HepG2 (cell line): ENCODE data around the gene INHA. TPM values are rescaled to one million over a fixed set of nuclear protein-coding genes. Genes with fewer than 3 reads are reported as not detected.

Source experiments
- DBP ChIP-seq: sonication (generic); formaldehyde crosslinking; IDR thresholded peaks from 2 replicates; pipeline ENCODE4 v1.4.0; 2020; ENCODE audit warnings: missing genetic modification reagents; ENCODE audit errors: not compliant biosample characterization
- DZIP1 ChIP-seq: sonication (generic); formaldehyde crosslinking; IDR thresholded peaks from 2 replicates; pipeline ENCODE4 v1.5.0; 2020; ENCODE audit warnings: mild to moderate bottlenecking, missing genetic modification reagents
- FOXK1 ChIP-seq: sonication (generic); formaldehyde crosslinking; IDR thresholded peaks from 2 replicates; pipeline ENCODE4 v1.4.0; 2020; ENCODE audit warnings: low read depth, missing genetic modification reagents, borderline replicate concordance
- GLI4 ChIP-seq: sonication (generic); formaldehyde crosslinking; IDR thresholded peaks from 2 replicates; pipeline ENCODE4 v1.5.1; 2020; ENCODE audit warnings: missing genetic modification reagents, mild to moderate bottlenecking, moderate library complexity, borderline replicate concordance
- HCFC1 ChIP-seq: fragments of 150-350 bp; IDR thresholded peaks from 2 replicates; pipeline ENCODE4 v1.6.1; 2014; ENCODE audit warnings: low read depth, low read length
- HOXA3 ChIP-seq: sonication (generic); formaldehyde crosslinking; IDR thresholded peaks from 2 replicates; pipeline ENCODE4 v1.5.0; 2020; ENCODE audit warnings: missing genetic modification reagents
- TCF7 ChIP-seq: sonication (generic); IDR thresholded peaks from 2 replicates; pipeline ENCODE4 v1.6.1; 2016; ENCODE audit warnings: antibody characterized with exemption, low read depth
- XRCC5 ChIP-seq: fragments of 200-400 bp; formaldehyde crosslinking; optimal IDR thresholded peaks from 2 replicates; pipeline ENCODE3; 2017; ENCODE audit warnings: mild to moderate bottlenecking, low read length
- ZNF142 ChIP-seq: sonication (generic); formaldehyde crosslinking; IDR thresholded peaks from 2 replicates; pipeline ENCODE4 v1.4.0; 2020; ENCODE audit warnings: missing genetic modification reagents
- ZNF331 ChIP-seq: sonication (generic); formaldehyde crosslinking; IDR thresholded peaks from 2 replicates; pipeline ENCODE4 v1.4.0; 2020; ENCODE audit warnings: missing genetic modification reagents
- ZNF609 ChIP-seq: sonication (generic); formaldehyde crosslinking; IDR thresholded peaks from 2 replicates; pipeline ENCODE4 v1.4.0; 2020; ENCODE audit warnings: mild to moderate bottlenecking, missing genetic modification reagents, borderline replicate concordance
- ZNF75D ChIP-seq: sonication (generic); formaldehyde crosslinking; IDR thresholded peaks from 2 replicates; pipeline ENCODE4 v1.8.1; 2023; ENCODE audit warnings: missing genetic modification reagents, mild to moderate bottlenecking, borderline replicate concordance
- polyA plus RNA-seq, 8 experiments: library from polyadenylated mRNA; depleted of rRNA in 3 of 8; stranded (reverse) in 7 of 8; unstranded in 1 of 8; fragments of >200 nt; fragmentation: Illumina TruSeq in 4 of 8; extraction: Trizol in 4 of 8; gene quantifications; 2 replicates each; pipeline versions ENCODE4 v1.2.1 to v1.2.3, GENCODE V29; 2011 to 2016; ENCODE audit warnings: low read depth in 4 of 8, missing spikeins in 1 of 8, mixed read lengths in 1 of 8; ENCODE audit not compliant: insufficient read depth in 1 of 8
- total RNA-seq, 5 experiments: library from RNA; depleted of rRNA; stranded (reverse); fragments of >200 nt; fragmentation: Illumina TruSeq; extraction: Trizol; gene quantifications; 2 replicates each; pipeline ENCODE4 v1.2.3, GENCODE V29; 2016; ENCODE audit warnings: low read depth in 1 of 5

Gene INHA
- total and polyA plus RNA-seq, 2 of the 13 experiments (the other 11 are each of a cell fraction or from before 2014, with no cell fraction given) = 4.1 to 15.2 TPM

- peak; percentile 42; the same call in 1 of the 2 replicates for TF ChIP-seq ZNF609 (CRISPR knock-in tag)
- TF ChIP-seq ZNF331 = peak; percentile 64
- no peak for TF ChIP-seq ZNF142 (CRISPR knock-in tag)
- peak; percentile 79 for TF ChIP-seq HOXA3 (CRISPR knock-in tag)
- no peak for TF ChIP-seq DZIP1 (CRISPR knock-in tag)
- peak; percentile 90 for TF ChIP-seq FOXK1
- TF ChIP-seq TCF7 = no peak
- TF ChIP-seq HCFC1 = peak; percentile 48
- TF ChIP-seq DBP (CRISPR knock-in tag) = peak; percentile 34
- peak; percentile 86 for TF ChIP-seq XRCC5
- TF ChIP-seq GLI4 (CRISPR knock-in tag) = peak; percentile 80; the same call in 1 of the 2 replicates
- TF ChIP-seq ZNF75D = peak; percentile 45; the same call in 1 of the 2 replicates
Measured at GRCh38 chr2:219597552-219598307, 25.6 kb downstream of the INHA start, which contains the start of gene STK11IP (continued).
